ENCODE data around the gene KRT3. TPM values are rescaled to one million over a fixed set of nuclear protein-coding genes. Genes with fewer than 3 reads are reported as not detected.

The KRT3 gene
- total RNA-seq, 1 experiment from 2014 or later: not detected

DNA sequence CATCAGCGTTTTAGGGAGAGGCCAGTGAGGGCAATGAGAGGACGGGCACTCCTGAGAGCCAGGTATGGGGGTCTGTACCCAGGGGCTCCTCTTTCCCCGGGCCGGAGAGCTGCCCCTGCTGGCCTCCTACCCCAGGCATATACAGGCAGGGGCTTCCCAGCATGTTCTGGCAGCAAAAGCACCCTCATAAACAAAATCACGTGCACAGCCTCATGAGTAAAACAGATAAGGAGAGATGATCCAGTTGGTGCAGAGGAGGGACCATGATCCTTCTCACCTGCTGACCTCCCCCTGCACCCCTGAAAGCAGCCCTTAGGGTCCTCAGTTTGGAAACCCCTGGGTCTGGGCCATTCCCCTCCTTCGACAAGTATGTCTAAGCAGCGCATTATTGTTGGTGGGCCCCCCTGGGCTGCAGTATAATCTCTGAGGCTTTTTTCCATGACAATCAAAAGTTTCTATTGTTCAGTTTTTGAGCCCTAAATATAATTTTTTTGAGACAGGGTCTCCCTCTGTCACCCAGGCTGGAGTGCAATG is 23.0 kb upstream of the KRT3 start:
- TF ChIP-seq EZH2 (IDR thresholded peaks at IDR 0.05; ENCODE audit: borderline replicate concordance, low read depth, low read length, poor library complexity, severe bottlenecking): no peak
- TF ChIP-seq, protein P1, sequence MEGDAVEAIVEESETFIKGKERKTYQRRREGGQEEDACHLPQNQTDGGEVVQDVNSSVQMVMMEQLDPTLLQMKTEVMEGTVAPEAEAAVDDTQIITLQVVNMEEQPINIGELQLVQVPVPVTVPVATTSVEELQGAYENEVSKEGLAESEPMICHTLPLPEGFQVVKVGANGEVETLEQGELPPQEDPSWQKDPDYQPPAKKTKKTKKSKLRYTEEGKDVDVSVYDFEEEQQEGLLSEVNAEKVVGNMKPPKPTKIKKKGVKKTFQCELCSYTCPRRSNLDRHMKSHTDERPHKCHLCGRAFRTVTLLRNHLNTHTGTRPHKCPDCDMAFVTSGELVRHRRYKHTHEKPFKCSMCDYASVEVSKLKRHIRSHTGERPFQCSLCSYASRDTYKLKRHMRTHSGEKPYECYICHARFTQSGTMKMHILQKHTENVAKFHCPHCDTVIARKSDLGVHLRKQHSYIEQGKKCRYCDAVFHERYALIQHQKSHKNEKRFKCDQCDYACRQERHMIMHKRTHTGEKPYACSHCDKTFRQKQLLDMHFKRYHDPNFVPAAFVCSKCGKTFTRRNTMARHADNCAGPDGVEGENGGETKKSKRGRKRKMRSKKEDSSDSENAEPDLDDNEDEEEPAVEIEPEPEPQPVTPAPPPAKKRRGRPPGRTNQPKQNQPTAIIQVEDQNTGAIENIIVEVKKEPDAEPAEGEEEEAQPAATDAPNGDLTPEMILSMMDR (conservative IDR thresholded peaks at IDR 0.05; ENCODE audit: low read depth, low read length): no peak
- ChIA-PET POLR2A (ENCODE audit: low non-redundant PET) (no interaction called here), CTCF (no interaction called here)
- H3K4me1 ChIP-seq (ENCODE audit: insufficient read depth, low read length, poor library complexity, severe bottlenecking): no peaks in the 10 kb centered on the region
- no TSS peak for BruUV-seq (replicated peaks)
- no peak overlapping the region for H3K4me3 ChIP-seq (ENCODE audit: low read depth, low read length, poor library complexity, severe bottlenecking)
- no peak for DNase-seq (ENCODE audit: low spot score)
- H3K9me3 ChIP-seq (ENCODE audit: low read depth, low read length, poor library complexity, severe bottlenecking): no peaks in the 10 kb centered on the region
- intact Hi-C loops (cut with micrococcal nuclease; ENCODE audit: unreplicated experiment): no loop called here
- no peak overlapping the region for H3K27ac ChIP-seq (ENCODE audit: low read depth, low read length, poor library complexity, severe bottlenecking)
- no peaks in the 10 kb centered on the region for H3K27me3 ChIP-seq (replicated peaks; ENCODE audit: insufficient read depth, low read depth, low read length, poor library complexity)
- H3K36me3 ChIP-seq (ENCODE audit: insufficient read depth, low read length, poor library complexity, severe bottlenecking): no peaks in the 10 kb centered on the region

DNA sequence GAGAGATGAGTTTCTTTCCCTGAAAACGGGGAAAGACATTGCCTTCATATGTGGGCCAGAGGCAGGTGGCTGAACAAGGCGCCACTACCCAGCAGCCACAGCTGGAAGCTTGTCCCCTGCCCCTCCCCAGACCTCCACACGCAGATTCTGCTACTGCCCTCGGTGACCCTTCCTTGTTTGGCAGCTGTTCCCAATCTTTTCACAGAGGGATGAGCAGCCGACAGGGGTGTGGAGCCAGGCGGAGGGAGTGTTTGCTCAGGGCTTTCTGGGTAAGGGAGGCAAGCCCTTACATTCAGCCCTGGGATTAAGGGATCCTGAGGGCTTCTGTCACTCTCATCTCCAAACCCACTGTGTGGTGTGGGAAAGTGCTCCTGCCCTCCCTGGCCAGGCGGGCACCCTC is 22.5 kb upstream of the KRT3 start:
- Histone ChIP-seq H3K36me3 (ENCODE audit: insufficient read depth, low read length, poor library complexity, severe bottlenecking) (no peaks in the 10 kb centered on the region), H3K27me3 (replicated peaks; ENCODE audit: insufficient read depth, low read depth, low read length, poor library complexity) (no peaks in the 10 kb centered on the region), H3K9me3 (ENCODE audit: low read depth, low read length, poor library complexity, severe bottlenecking) (no peaks in the 10 kb centered on the region), H3K27ac (ENCODE audit: low read depth, low read length, poor library complexity, severe bottlenecking) (no peak overlapping the region), H3K4me1 (ENCODE audit: insufficient read depth, low read length, poor library complexity, severe bottlenecking) (no peaks in the 10 kb centered on the region), H3K4me3 (ENCODE audit: low read depth, low read length, poor library complexity, severe bottlenecking) (no peak overlapping the region)
- ChIA-PET CTCF (no interaction called here), POLR2A (ENCODE audit: low non-redundant PET) (no interaction called here)
- no peak for DNase-seq (ENCODE audit: low spot score)
- BruUV-seq (replicated peaks): no TSS peak
- TF ChIP-seq, protein P1 (conservative IDR thresholded peaks at IDR 0.05; ENCODE audit: low read depth, low read length): no peak
- no peak for TF ChIP-seq EZH2 (IDR thresholded peaks at IDR 0.05; ENCODE audit: borderline replicate concordance, low read depth, low read length, poor library complexity, severe bottlenecking)
- intact Hi-C loops (cut with micrococcal nuclease; ENCODE audit: unreplicated experiment): no loop called here

DNA sequence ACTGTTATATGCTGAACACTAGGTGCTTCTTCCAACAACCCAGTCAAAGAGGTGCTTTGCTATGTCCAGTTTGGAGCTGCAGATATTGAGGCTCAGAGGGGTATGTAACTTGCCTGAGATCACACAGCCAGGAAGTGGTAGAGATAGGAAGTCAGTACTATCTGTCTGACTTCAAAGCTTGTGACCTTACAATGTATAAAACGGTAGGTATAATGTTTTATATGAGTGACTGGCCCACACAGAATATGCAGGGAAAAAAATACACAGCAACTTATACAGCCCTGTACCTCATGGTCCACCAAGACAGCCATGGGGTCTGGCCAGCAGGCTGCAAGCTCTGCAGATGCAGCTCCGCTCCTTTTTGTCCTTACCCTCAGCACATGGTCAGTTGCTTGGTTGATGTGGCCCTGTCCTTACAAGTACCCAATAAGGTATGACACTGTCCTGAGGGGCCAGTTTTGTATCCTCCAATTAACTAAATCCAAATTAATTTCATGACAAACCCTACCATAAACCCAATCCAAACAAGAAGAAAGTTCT is 21.9 kb upstream of the KRT3 start:
- H3K4me3 ChIP-seq (ENCODE audit: low read depth, low read length, poor library complexity, severe bottlenecking): no peak overlapping the region
- no TSS peak for BruUV-seq (replicated peaks)
- POLR2A ChIA-PET (ENCODE audit: low non-redundant PET): no interaction called here
- no peaks in the 10 kb centered on the region for H3K9me3 ChIP-seq (ENCODE audit: low read depth, low read length, poor library complexity, severe bottlenecking)
- no peaks in the 10 kb centered on the region for H3K4me1 ChIP-seq (ENCODE audit: insufficient read depth, low read length, poor library complexity, severe bottlenecking)
- no peaks in the 10 kb centered on the region for H3K36me3 ChIP-seq (ENCODE audit: insufficient read depth, low read length, poor library complexity, severe bottlenecking)
- CTCF ChIA-PET: no interaction called here
- TF ChIP-seq EZH2 (IDR thresholded peaks at IDR 0.05; ENCODE audit: borderline replicate concordance, low read depth, low read length, poor library complexity, severe bottlenecking): no peak
- TF ChIP-seq, protein P1 (conservative IDR thresholded peaks at IDR 0.05; ENCODE audit: low read depth, low read length): no peak
- H3K27ac ChIP-seq (ENCODE audit: low read depth, low read length, poor library complexity, severe bottlenecking): no peak overlapping the region
- no peaks in the 10 kb centered on the region for H3K27me3 ChIP-seq (replicated peaks; ENCODE audit: insufficient read depth, low read depth, low read length, poor library complexity)
- intact Hi-C loops (cut with micrococcal nuclease; ENCODE audit: unreplicated experiment): no loop called here
- no peak for DNase-seq (ENCODE audit: low spot score)
